HG03575 (cell line): ENCODE measurements around the gene RREB1.
A peak's percentile ranks its signal among the peaks of the same experiment; 100 is the strongest.

Source experiments
- ATAC-seq: cut with Tn5 transposase; IDR thresholded peaks from one replicate; pipeline ENCODE4 v1.9.1; 2021; ENCODE audit not compliant: unreplicated experiment, insufficient number of reproducible peaks, low FRiP score; ENCODE audit errors: extremely low read depth

RREB1 gene

GRCh38 chr6:7139835-7140470 lies 32.2 kb downstream of the RREB1 start:
- ATAC-seq: no peak

GRCh38 chr6:7140631-7141378 lies 33.0 kb downstream of the RREB1 start:
- no peak for ATAC-seq

GRCh38 chr6:7142228-7142801 lies 34.6 kb downstream of the RREB1 start:
- ATAC-seq: no peak

- no peak for ATAC-seq
Observed at GRCh38 chr6:7142918-7143475, 35.2 kb downstream of the RREB1 start.

- no peak for ATAC-seq
Observed at GRCh38 chr6:7143476-7143974, 35.8 kb downstream of the RREB1 start.

- ATAC-seq: no peak
Observed at GRCh38 chr6:7144872-7145584, 37.3 kb downstream of the RREB1 start.

GRCh38 chr6:7145585-7145884 lies 37.8 kb downstream of the RREB1 start:
- ATAC-seq: no peak

- ATAC-seq: no peak
Observed at GRCh38 chr6:7145885-7146828, 38.4 kb downstream of the RREB1 start.

- no peak for ATAC-seq
Observed at GRCh38 chr6:7147051-7147671, 39.4 kb downstream of the RREB1 start.

- no peak for ATAC-seq
Observed at GRCh38 chr6:7148100-7148822, 40.5 kb downstream of the RREB1 start.

GRCh38 chr6:7150381-7151064 lies 42.8 kb downstream of the RREB1 start:
- no peak for ATAC-seq

- ATAC-seq: no peak
Observed at GRCh38 chr6:7151381-7151780, 43.6 kb downstream of the RREB1 start.

- no peak for ATAC-seq
Observed at GRCh38 chr6:7152462-7152861, 44.7 kb downstream of the RREB1 start.

- no peak for ATAC-seq
Observed at GRCh38 chr6:7153789-7154188, 46.0 kb downstream of the RREB1 start.

- ATAC-seq: peak; percentile 68
Observed at GRCh38 chr6:7154341-7155139, 46.8 kb downstream of the RREB1 start.

- no peak for ATAC-seq
Observed at GRCh38 chr6:7155871-7156579, 48.3 kb downstream of the RREB1 start.
